SIG-M5 treated with dmso at 0.1 percent for 504 hours (cell line): ENCODE measurements around the gene CIAO3.
"Not testable (repeated sequence)": the region's sequence is repeated elsewhere in the genome, so short reads cannot be mapped to it uniquely, and the experiment has no call there.

ENCODE experiments used
- DNase-seq: peaks from one replicate; lab custom pipeline; 2025; ENCODE audit not compliant: unreplicated experiment; lab: John Stamatoyannopoulos, UW

The CIAO3 gene

DNA sequence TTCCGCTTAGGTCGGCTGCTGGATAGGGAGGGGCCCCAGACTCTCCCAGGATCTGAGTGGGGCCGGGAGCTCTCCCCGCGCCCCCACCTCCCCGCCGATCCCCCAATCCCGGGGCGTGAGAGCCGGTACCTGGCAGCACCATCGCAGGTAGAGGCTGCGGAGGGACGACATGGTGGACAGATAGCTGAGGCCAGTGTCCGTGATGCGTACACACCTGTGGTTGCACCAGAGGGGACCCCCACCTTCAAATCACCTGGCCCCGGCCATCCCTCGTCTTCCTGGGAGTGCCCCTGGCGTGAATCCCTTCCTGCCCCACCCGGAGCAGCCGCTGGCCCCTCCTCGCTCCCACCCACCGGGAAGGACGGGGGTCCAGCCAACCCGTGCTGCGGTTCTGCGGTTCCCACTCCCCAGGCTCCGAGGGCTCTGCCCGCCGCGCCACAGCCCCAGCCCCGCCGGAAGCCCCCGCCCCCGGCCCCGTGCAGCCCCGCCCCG lies 45.9 kb downstream of the CIAO3 start:
- no peak for DNase-seq

DNA sequence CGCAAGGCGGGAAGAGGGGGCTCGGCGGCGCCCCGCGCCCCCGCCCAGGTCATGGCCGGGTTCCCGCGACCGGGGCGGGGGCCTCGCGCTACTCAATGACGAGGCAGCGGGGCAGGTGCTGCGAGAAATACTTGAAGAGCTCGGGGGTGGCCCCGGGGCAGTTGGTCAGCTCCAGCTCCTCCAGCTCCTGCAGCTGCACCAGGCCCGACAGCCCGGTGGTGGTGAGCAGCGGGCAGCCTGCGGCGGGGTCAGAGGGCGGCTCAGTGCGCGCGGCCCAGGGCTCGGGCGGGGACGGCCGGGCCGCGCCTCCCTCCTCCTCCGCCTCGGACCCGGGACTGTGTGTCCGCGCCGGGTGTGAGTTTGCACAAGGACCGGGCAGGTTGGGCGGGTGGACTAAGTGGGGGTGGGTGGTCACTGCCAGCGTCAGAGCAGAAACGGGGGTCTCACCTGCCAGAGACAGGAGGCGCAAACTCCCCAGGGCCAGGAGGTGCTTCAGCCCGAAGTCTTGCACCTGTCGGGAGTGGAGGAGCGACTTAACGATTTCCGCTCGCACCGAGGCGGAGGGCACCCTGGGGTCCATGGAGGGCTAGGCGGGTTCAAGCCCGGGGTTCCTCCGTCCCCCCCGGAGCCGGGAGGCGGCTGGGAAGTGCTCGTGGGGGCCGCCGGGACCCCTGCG lies 46.5 kb downstream of the CIAO3 start:
- no peak for DNase-seq

DNA sequence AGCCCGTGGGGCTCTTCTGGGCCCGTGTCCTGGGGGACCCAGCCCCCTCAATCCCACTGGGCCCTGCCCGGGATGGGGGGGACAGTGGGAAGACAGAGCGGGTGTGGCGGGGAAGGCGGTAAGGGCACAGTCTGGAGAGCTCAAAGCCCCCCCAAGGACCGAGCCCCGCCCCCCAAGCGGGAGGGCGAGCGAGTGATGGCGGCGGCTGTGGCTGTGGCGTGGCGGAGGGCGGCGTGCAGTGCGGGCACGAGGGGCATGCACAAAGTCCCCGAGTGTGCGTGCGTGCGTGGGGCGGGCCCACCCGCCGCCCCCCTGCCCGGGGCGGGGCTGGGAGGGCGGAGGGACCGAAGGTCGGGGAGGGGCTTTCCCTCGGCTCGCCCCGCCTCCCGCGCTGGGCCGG lies 47.0 kb downstream of the CIAO3 start:
- no peak for DNase-seq

DNA sequence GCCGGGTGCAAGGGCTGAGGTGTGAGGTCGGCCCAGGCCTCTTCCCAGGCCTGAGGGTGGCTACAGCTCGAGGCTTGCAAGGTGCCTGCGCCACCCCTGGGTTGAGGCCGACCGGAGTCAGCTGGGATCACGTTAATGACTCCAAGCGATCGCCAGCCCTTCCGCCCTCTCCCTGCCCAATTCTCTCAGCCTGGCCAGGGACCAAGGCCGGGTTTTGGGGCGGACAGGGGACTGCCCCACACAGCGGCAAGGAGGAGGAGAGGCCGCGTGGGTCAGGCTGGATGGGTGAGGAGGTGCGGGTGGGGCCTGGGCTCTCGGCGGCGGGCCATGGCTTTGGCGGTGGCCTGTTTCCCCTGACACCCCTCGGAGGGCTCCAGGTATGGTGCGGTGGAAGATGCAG lies 47.4 kb downstream of the CIAO3 start:
- no peak for DNase-seq

DNA sequence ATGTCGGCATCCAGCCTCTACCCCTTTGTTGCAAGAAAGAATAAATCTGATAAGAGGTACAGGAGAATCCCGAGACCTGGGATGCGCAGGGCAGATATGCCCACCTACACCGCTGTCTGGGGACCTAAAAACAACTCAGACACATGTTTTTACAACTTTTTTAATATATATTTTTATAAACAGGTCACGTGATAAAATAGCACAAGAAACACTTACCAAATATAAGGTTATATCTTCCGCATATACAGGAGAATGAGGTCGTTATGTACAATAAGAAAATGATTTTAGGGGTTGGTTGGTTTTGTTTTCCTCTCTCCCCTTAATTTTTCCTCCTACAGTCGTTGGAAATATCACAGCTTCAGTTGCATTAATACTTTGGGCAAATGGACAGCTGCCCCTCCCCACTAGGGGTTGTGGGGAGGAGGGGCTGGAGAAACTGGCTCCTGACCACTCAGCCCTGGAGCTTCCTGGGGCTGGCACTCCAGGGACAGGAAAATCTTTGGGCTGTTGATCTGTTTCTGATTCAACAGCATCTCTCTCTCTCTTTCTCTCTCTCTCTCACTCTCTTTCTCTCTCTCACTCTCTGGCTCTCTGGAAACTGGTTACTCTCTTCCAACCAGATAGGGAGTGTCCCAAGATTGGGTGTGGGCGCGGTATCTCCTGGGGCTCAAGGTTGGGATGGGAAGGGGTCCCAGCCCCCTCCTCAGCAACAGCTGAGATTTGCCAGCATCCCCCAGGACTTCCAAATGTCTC lies 48.3 kb downstream of the CIAO3 start:
- no peak for DNase-seq

DNA sequence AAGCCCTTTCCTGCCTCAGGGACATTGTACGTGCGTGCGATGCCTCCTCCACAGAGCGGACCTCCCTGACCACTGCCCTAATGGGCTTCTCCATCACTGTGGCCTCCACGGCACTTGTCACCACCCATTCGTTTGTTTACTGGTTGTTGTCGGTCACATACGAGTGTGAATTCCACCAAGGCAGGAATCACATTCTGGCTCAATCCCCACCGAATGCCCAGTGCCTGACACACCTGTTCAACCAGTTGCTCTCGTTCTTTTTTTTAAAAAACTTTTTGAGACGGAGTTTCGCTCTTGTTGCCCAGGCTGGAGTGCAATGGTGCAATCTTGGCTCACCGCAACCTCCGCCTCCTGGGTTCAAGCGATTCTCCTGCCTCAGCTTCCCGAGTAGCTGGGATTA lies 49.6 kb downstream of the CIAO3 start:
- not testable (repeated sequence) for DNase-seq

DNA sequence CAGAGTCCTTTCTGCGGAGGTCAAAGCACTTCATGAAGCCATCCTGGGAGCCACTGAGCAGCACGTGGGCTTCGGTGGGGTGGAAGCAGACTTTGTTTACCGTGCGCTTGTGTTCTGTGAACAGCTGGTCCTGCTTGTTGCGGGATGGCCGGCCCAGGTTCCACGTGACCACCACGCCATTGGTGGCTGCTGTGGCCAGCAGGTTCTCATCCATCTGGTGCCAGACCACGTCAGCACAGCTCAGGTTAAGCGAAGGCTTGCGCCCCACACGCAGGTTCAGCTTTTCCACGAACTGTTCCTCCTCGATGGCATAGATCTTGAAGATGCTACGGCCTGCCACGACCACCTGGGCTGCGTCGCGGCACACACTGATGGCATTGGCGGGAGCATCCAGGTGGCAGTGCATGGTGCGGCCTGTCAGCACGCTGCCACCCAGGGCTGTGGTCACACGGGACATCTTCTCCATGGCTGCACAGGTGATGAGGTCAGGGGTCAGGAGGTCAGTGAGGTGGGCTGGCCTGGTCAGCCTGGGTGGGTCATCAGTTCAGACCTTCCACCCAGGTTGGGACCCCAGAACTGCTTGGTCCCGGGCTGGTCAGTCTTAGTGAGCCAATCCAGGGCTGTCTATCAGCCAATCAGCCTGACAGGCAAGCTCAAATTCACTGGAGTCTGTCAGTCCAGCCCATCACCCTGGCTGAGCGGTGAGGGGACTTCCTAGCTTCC lies 51.5 kb downstream of the CIAO3 start:
- DNase-seq: no peak

DNA sequence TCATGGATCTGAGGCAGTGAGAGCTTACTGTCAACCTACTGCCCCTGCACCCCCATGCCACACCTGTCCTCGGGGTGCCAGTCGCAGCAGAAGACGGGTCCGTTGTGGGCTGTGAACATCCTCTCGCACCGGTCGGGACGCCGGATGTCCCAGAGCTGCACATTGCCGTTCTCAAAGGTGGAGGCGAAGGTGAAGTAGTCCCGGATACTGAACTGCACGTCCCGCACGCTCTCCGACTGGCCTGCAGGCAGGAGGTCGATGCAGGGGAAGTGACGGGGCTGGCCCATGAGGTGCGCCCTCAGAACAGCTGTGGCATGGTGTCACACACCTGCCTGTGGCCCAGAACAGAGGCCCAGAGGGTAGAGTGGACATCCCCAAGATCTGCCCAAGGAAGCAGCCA lies 53.3 kb downstream of the CIAO3 start:
- no peak for DNase-seq

DNA sequence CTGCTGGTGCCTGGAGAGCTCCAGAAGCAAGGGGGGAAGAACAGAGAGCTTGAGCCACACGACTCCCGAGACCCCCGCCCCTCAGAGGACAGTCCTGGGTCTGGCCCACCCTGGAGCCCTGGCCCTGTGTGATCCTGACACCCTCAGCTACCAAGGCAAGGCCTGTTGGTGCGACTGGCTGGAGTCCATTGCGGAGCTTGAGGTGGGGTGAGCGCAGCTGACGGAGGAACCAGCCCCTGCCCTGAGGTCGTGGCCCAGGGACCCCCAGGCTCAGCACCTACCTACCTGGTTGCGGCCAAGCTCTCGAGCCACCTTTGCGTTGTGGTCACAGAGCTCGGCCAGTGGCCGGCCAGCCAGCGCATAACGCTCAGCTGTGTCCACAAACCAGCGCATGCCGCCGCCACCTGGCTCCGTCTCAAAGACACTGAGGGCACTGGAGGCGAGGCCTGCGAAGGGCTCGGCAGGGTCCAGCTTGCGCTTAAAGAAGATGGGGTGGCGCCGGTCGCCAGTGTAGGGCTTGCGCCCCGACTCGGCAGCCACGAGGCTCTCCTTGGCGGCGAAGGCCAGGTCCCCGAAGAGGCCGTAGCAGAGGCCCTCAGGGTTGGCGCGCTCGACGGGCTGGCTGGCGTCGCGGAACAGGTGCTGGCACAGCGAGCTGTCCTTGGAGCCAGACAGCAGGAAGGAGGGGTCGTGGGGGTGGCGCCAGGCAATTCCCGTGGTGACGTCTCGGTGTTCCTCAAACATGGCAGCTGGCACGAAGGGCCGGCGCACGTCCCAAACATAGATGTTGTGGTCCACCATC lies 54.1 kb downstream of the CIAO3 start:
- DNase-seq: no peak

DNA sequence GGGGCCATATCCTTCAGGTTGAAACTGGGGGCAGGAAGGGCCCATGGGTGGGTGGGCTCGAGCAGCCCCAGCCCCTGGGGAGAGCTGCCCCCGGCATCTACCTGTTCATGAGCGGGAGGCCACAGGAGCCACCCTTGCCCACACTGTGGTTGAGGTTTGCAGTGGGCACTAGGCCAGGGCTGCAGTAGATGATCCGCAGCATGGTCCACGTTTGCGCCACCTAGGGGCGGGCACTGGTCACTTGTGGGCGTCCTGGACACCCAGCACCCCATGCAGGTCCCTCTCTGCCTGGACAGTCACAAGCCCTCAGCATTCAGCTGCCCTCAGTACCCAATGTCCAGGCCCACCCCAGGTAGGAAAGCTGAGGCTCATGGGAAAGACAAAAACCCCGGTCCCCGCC lies 54.8 kb downstream of the CIAO3 start:
- DNase-seq: no peak

DNA sequence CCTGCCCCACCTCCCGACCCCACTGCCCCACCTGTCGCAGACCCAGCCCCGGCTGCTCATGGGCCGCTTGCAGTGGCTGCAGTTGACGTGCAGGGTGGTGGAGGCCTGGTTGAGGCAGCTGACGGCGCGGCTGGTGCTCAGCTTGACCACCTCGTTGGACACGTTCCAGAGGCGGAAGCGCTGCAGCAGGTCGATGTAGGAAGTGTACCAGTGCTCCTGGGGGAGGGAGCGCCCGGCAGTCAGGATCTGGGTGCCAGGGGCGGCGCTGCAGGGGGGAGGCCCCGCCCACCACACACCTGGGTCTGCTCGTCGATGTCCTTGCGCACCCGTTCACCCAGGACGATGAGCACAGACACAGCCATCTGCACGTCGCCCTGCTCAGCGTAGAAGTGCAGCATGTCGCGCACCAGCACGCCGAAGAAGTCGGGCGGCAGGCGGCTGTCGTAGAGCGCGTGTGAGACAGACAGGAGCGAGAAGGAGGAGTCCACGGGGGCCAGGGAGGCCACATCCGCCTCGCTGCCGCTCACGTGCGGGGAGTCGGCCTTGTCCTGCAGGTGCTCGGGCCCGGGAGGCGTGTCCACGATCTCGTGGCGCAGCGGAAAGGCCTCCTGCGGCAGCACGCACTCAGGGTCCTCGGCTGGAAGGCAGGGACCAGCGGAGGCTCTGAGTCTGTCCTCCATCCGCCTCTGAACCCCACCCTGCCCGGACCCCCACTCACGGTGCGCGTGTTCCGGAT lies 55.7 kb downstream of the CIAO3 start:
- no peak for DNase-seq

DNA sequence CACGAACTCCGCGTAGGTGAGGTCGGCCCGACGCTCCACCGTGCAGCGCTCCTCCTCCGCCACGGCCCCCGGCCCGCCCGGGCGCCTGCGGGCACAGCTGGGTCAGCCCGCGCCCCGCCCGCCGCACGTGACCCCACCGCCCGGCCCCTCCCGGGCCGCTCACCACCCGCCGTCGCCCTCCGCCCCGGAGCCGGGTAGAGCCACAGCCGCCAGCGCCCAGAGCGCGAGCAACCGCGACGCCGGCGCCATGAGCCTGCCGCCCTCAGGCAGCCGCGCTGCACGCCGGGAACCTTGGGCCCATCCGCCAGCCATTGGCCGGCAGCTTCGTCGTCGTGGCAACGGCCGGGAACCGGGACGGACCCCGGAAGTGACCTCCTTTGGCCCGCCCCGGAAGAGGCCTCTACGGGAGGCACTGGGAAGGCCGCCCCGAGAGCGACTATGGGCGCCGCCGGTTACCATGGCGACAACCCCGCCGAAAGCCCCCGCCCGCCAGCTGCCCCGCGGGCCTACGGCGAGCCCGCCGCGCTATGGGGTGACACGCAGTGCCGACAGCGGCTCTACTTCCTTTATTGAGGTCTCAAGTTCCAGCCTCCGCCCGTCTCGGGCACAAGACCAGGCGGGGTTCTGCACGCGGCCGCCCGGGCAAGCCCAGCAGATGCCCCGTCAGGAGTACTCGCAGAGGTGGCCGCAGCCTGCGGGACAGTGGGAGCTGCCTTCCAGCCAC lies 56.6 kb downstream of the CIAO3 start, which contains the start of gene JMJD8:
JMJD8 (minus strand) TSS at position 264 of the 724 bp plus-strand sequence; CDS start at position 249, 15 bp downstream.
- DNase-seq: peak; percentile 90

DNA sequence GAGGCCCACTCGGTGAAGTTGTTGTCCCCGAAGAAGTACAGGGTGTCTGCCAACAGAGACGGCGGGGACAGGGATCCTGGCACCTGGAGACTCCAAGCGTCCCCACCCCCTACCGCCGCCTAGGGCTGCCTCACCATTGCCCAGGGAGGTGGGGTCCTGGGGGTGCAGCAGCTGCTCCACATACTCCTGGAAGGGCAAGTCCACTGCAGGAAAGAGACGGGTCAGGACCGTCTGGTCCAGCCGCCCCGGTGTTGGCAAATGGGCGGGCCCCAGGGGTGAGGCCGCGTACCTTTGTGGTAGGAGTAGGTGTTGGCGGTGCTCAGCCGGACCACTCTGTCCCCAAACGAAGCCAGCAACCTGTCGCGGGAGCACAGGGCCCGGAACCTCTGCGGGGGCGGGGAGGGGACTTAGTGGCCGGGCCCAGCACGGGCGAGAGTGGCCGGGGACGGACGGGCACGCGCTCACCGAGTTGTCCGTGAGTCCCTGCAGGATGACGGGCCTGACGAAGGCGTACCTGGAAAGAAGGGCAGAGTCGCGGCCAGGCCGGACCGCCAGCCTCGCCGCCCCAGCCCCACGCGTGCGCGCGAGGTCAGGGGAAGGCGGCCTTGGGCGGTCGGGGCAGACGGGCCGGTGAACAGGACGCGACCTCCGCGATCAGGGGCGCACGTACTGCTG lies 57.3 kb downstream of the CIAO3 start:
- no peak for DNase-seq

DNA sequence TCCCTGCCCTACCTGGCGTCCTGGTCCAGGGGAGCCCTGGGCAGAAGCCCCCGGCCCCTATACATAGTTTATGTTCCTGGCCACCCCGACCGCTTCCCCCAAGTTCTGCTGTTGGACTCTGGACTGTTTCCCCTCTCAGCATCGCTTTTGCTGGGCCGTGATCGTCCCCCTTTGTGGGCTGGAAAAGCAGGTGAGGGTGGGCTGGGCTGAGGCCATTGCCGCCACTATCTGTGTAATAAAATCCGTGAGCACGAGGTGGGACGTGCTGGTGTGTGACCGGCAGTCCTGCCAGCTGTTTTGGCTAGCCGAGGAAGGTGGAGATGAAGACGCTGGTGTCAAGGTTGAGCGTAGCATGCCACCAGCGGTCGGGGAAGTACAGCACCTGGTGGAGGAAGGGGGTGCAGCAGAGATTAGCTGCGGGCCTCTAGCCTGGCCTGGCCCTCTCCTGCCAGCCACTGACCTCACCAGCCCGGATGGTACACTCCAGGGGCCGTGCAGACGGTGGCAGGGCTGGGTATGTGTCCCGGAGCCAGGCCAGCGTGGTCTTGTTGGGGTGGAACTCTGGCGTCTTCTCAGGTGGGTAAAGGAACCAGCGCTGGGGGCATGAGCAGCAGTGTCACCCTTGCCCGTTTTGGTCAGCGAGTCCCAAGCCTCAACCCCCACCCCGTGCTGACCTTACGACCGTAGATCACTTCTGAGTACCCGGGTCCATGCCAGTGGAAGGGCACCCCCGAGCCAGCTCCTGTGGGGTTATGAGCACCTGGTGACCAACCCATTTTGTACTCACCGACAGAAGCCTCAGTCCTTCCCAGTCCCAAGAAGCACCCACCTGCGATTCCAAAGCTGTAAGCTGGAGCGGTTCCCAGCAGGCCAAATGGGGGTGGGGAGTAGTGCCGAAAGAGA lies 58.1 kb downstream of the CIAO3 start:
- DNase-seq: no peak

DNA sequence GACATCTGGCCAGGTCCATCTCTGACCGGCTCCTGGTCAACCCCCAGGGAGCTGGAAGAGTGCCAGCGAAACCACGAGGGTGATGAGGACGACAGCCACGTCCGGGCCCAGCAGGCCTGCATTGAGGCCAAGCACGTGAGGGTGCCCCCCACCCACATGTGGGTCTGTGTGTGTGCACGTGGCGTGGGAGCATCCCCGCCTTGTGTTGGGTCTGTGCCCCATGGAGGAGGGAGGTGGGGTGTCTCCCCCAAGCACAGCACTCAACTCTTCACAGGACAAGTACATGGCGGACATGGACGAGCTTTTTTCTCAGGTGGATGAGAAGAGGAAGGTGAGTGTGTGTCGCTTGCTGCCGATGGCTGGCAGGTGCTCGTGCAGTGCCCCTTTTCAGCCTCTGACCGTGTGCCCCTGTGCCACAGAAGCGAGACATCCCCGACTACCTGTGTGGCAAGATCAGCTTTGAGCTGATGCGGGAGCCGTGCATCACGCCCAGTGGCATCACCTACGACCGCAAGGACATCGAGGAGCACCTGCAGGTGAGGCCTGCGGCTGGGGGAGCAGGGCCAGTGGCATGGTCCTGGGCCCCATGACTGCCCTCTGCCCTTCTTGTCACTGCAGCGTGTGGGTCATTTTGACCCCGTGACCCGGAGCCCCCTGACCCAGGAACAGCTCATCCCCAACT lies 58.9 kb downstream of the CIAO3 start:
- DNase-seq: no peak

DNA sequence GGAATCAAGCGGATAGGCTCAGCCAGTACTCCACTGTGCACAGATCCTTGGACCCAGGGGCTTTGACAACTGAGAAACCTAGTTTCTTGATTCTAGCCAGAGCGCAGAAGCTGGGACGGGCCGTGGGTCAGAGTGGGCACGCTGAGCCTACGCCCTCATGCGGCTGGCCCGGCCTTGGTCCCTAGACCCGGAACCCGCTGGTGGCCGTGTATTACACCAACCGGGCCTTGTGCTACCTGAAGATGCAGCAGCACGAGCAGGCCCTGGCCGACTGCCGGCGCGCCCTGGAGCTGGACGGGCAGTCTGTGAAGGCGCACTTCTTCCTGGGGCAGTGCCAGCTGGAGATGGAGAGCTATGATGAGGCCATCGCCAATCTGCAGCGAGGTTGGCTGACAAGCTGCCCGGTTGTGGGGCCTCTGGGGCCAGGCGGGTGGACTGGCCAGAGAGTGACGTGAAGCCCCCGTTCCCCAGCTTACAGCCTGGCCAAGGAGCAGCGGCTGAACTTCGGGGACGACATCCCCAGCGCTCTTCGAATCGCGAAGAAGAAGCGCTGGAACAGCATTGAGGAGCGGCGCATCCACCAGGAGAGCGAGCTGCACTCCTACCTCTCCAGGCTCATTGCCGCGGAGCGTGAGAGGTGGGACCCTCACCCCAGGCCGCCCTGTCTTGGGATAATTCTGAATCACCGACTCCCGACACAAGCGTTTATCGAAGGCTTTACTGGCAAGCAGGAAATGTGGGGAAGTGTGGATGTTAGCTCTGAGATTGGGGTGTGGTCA lies 59.6 kb downstream of the CIAO3 start:
- DNase-seq: no peak

DNA sequence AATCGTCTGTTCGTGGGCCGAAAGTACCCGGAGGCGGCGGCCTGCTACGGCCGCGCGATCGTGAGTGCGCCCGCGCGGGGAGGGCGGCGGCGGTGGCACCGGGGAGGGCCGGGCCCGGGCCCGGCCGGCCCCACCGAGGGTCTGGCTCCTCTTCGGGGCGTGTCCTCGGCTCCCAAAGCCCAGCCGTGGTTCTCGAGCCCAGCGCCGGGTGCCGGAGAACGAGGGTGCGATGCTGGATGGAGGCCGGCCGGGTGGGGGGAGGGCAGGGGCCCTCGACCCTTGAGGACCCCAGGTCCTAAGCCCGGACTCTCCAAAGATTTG lies 60.2 kb downstream of the CIAO3 start:
- DNase-seq: no peak
